Measurements from ENCODE around the gene GPRIN1. TPM values are rescaled to one million over a fixed set of nuclear protein-coding genes. Genes with fewer than 3 reads are reported as not detected.

The GPRIN1 gene
- total and polyA plus RNA-seq, 2 of the 4 experiments (the other 2 are of a cell fraction), result 3.0 to 4.7 TPM

- Histone ChIP-seq H3K79me1 (ENCODE audit: low read depth in 1 of 2, low read length in 2 of 2) (no peaks in the 10 kb centered on the region), H2AK9ac (replicated peaks; ENCODE audit: low read depth, low read length, poor library complexity) (no peak overlapping the region), H3K9me1 (ENCODE audit: insufficient read depth, low read length) (no peaks in the 10 kb centered on the region), H3K4ac (ENCODE audit: low read depth, low read length) (no peak overlapping the region), H3K9me3 (ENCODE audit: control insufficient read depth, insufficient read depth, low read length) (peaks cover 3% of the 10 kb centered on the region), H2BK5ac (ENCODE audit: low read depth, low read length, poor library complexity, severe bottlenecking) (no peak overlapping the region), H2AFZ (replicated peaks; ENCODE audit: low read length, poor library complexity) (no peak overlapping the region), H3K9ac (ENCODE audit: low read depth, low read length) (no peak overlapping the region), H2AK5ac (ENCODE audit: low read depth, low read length) (no peak overlapping the region), H3K4me3 (ENCODE audit: insufficient read depth, low read depth, low read length) (no peak overlapping the region), H3K14ac (replicated peaks; ENCODE audit: low read depth, low read length) (no peak overlapping the region), H2BK120ac (ENCODE audit: low read depth, low read length) (no peak overlapping the region), H2BK15ac (ENCODE audit: low read depth, low read length) (no peak overlapping the region), H3K23ac (ENCODE audit: low read depth, low read length) (no peak overlapping the region), H3K18ac (ENCODE audit: low read depth, low read length) (no peak overlapping the region), H3K4me1 (ENCODE audit: control insufficient read depth, insufficient read depth, low read length) (no peaks in the 10 kb centered on the region), H3K56ac (ENCODE audit: extremely low read depth, insufficient read depth, low read length) (no peak overlapping the region), H3K36me3 (ENCODE audit: control insufficient read depth, insufficient read depth, low read length) (no peaks in the 10 kb centered on the region), H4K5ac (ENCODE audit: low read depth, low read length) (no peak overlapping the region), H3K4me2 (ENCODE audit: low read depth, low read length) (no peak overlapping the region), H2BK20ac (ENCODE audit: low read depth, low read length) (no peak overlapping the region), H4K8ac (ENCODE audit: low read depth in 2 of 2, low read length in 2 of 2) (no peak overlapping the region), H3K27ac (ENCODE audit: insufficient read depth, low read length) (no peak overlapping the region), H4K20me1 (ENCODE audit: insufficient read depth, low read length) (no peaks in the 10 kb centered on the region), H3K27me3 (ENCODE audit: control insufficient read depth, insufficient read depth, low read length) (peaks cover 24% of the 10 kb centered on the region; the same call in 1 of the 2 replicates), H4K91ac (ENCODE audit: insufficient read depth, low read depth, low read length) (no peak overlapping the region)
- ChIA-PET CTCF (no interaction called here), POLR2A (ENCODE audit: unreplicated experiment) (no interaction called here)
- intact Hi-C loops (cut with micrococcal nuclease) (no loop called here), dilution Hi-C loops (cut with HindIII; ENCODE audit: low sequenced_read_pairs, unreplicated experiment) (no loop called here), in situ Hi-C loops (cut with MboI; ENCODE audit: low sequenced_read_pairs) (loop anchor here (25.0 kb wide), 1 partner anchor 821 kb away; no protein-coding TSS in a partner anchor)
- BruUV-seq (replicated peaks), result no TSS peak
- TF ChIP-seq RFX5 (IDR thresholded peaks at IDR 0.05; ENCODE audit: low read depth, low read length), result no peak
- TF ChIP-seq CTCF (conservative IDR thresholded peaks at IDR 0.05; ENCODE audit: low read depth, low read length), result no peak
- TF ChIP-seq MXI1 (IDR thresholded peaks at IDR 0.05; ENCODE audit: borderline replicate concordance, low read depth, low read length), result no peak
- TF ChIP-seq USF2 (IDR thresholded peaks at IDR 0.05; ENCODE audit: low read depth, low read length), result no peak
- no peak for TF ChIP-seq BHLHE40 (IDR thresholded peaks at IDR 0.05; ENCODE audit: low read depth, low read length)
- TF ChIP-seq MAZ (IDR thresholded peaks at IDR 0.05; ENCODE audit: borderline replicate concordance, low read depth, low read length), result no peak
- no peak for TF ChIP-seq NFE2L2 (IDR thresholded peaks at IDR 0.05; ENCODE audit: low read depth, low read length)
- TF ChIP-seq CHD1 (IDR thresholded peaks at IDR 0.05; ENCODE audit: low read depth, low read length), result no peak
- no peak for TF ChIP-seq ELK1 (IDR thresholded peaks at IDR 0.05; ENCODE audit: borderline replicate concordance, low read depth, low read length)
- no peak for TF ChIP-seq POLR2A (IDR thresholded peaks at IDR 0.05; ENCODE audit: low read depth, low read length)
- TF ChIP-seq RCOR1 (IDR thresholded peaks at IDR 0.05; ENCODE audit: insufficient replicate concordance, low read length), result no peak
- TF ChIP-seq MAFK (IDR thresholded peaks at IDR 0.05; ENCODE audit: low read depth, low read length), result no peak
- WGBS, 2 experiments (ENCODE audit: extremely low coverage in 2 of 2, insufficient read length in 1 of 2), result no CpG with 5 or more reads among the region's 13 CpGs
- ATAC-seq (ENCODE audit: low read depth), result no peak
- no peak for DNase-seq
These were observed 52.1 kb downstream of the GPRIN1 start for GRCh38 chr5:176557846-176558245.

All from IMR-90 (cell line).